PC-9 (cell line): ENCODE measurements around the gene RAB5IF. TPM values are rescaled to one million over a fixed set of nuclear protein-coding genes. Genes with fewer than 3 reads are reported as not detected.

Source experiments
- BruUV-seq: library from RNA; stranded (reverse); fragments of 400-500 nt; replicated peaks from 2 replicates; lab custom pipeline; 2021; lab: Mats Ljungman, UMichigan
- CTCF ChIA-PET: fragments of 300-600 bp; sonication (Branson Sonifier 250); formaldehyde crosslinking; loops from one replicate; lab custom pipeline; 2022; ENCODE audit warnings: antibody characterized with exemption; lab: Charles Lee
- POLR2A ChIA-PET: fragments of 300-600 bp; sonication (Branson Sonifier 250); formaldehyde crosslinking; loops from one replicate; lab custom pipeline; 2022; ENCODE audit warnings: antibody characterized with exemption; ENCODE audit not compliant: unreplicated experiment; lab: Charles Lee
- DNase-seq, 2 experiments: peaks; one replicate each; pipeline versions ENCODE4 v3.0.0 to v3.0.0-alpha.2; 2015 to 2022; ENCODE audit warnings: mixed read lengths in 1 of 2
- H2AFZ ChIP-seq: fragments of 200-600 bp; sonication (generic); 2 replicates; pipeline ENCODE4 v1.8.1; 2017; ENCODE audit warnings: antibody characterized with exemption
- H3F3A ChIP-seq: fragments of 200-600 bp; sonication (generic); 2 replicates; pipeline ENCODE4 v1.8.1; 2017; ENCODE audit warnings: antibody characterized with exemption, mild to moderate bottlenecking, low read depth; ENCODE audit not compliant: insufficient read depth
- H3K27ac ChIP-seq: fragments of 200-600 bp; sonication (generic); 2 replicates; pipeline ENCODE4 v1.6.1; 2016; ENCODE audit warnings: mixed run types
- H3K27me3 ChIP-seq: fragments of 200-600 bp; sonication (generic); 2 replicates; pipeline ENCODE4 v1.6.1; 2016; ENCODE audit warnings: low read depth, mixed run types; ENCODE audit not compliant: insufficient read depth
- H3K36me3 ChIP-seq: fragments of 200-600 bp; sonication (generic); 2 replicates; pipeline ENCODE4 v1.6.1; 2016; ENCODE audit warnings: low read depth, mixed run types
- H3K4me1 ChIP-seq: fragments of 200-600 bp; sonication (generic); replicated peaks from 2 replicates; pipeline ENCODE4 v1.6.1; 2016; ENCODE audit warnings: mixed run types; ENCODE audit not compliant: insufficient read depth
- H3K4me2 ChIP-seq: fragments of 200-600 bp; sonication (generic); 2 replicates; pipeline ENCODE4 v1.6.1; 2017; ENCODE audit warnings: mixed run types
- H3K4me3 ChIP-seq: fragments of 200-600 bp; sonication (generic); 2 replicates; pipeline ENCODE4 v1.6.1; 2016; ENCODE audit warnings: mixed run types
- H3K79me2 ChIP-seq: fragments of 200-600 bp; sonication (generic); 2 replicates; pipeline ENCODE4 v1.6.1; 2017; ENCODE audit warnings: low read depth, mixed run types
- H3K9me2 ChIP-seq: fragments of 200-600 bp; sonication (generic); 2 replicates; pipeline ENCODE4 v1.8.1; 2017; ENCODE audit warnings: mild to moderate bottlenecking; ENCODE audit not compliant: insufficient read depth
- H3K9me3 ChIP-seq: fragments of 200-600 bp; sonication (generic); 2 replicates; pipeline ENCODE4 v1.8.1; 2016; ENCODE audit warnings: low read depth; ENCODE audit not compliant: insufficient read depth
- H4K20me1 ChIP-seq: fragments of 200-600 bp; sonication (generic); 2 replicates; pipeline ENCODE4 v1.8.1; 2017; ENCODE audit not compliant: insufficient read depth
- EZH2 ChIP-seq: fragments of 200-600 bp; sonication (generic); IDR thresholded peaks from 2 replicates; pipeline ENCODE4 v1.8.0; 2017; ENCODE audit warnings: antibody characterized with exemption, low read depth
- intact Hi-C: fragments of 100-400 bp; cut with micrococcal nuclease; formaldehyde crosslinking; loops from one replicate; pipeline ENCODE4 v1.10.0; 2022; ENCODE audit not compliant: unreplicated experiment
- total RNA-seq: library from RNA; stranded (reverse); gene quantifications from 2 replicates; pipeline ENCODE4 v1.2.3, GENCODE V29; 2021
- TF ChIP-seq, protein P1 (sequence below): fragments of 200-600 bp; sonication (generic); conservative IDR thresholded peaks from 2 replicates; pipeline ENCODE4 v1.6.1; 2017; ENCODE audit warnings: mixed run types, antibody characterized with exemption, mild to moderate bottlenecking, moderate library complexity

RAB5IF gene
- total RNA-seq, 1 experiment from 2014 or later = 303 TPM

DNA sequence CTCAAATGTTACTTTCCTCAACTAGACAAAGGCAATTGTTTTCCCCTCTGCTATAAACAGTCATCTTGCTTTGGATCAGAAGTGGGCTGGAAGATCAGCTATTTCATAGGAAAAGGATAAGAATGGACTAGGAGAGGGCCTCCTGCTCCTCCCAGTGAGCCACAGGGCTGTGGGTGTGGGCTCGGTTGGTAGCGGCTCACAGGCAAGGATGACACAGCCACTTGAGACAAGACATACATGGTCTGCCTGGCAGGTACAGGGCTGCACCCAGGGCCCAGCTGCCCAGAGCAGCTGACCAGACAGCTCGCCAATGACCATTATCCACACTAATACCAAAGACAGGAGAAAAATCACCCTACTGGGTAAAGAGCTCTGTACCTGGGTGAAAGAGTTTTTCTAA, 49.4 kb downstream of the RAB5IF start:
- Histone ChIP-seq H3K4me2 (no peak overlapping the region), H3K27me3 (no peaks in the 10 kb centered on the region), H3F3A (no peaks in the 10 kb centered on the region), H4K20me1 (no peaks in the 10 kb centered on the region), H3K9me3 (no peaks in the 10 kb centered on the region), H3K4me1 (no peaks in the 10 kb centered on the region), H2AFZ (no peak overlapping the region), H3K4me3 (no peak overlapping the region), H3K9me2 (no peaks in the 10 kb centered on the region), H3K36me3 (no peaks in the 10 kb centered on the region), H3K27ac (no peak overlapping the region), H3K79me2 (no peaks in the 10 kb centered on the region)
- intact Hi-C loops = no loop called here
- no peak for DNase-seq
- TF ChIP-seq, protein P1, sequence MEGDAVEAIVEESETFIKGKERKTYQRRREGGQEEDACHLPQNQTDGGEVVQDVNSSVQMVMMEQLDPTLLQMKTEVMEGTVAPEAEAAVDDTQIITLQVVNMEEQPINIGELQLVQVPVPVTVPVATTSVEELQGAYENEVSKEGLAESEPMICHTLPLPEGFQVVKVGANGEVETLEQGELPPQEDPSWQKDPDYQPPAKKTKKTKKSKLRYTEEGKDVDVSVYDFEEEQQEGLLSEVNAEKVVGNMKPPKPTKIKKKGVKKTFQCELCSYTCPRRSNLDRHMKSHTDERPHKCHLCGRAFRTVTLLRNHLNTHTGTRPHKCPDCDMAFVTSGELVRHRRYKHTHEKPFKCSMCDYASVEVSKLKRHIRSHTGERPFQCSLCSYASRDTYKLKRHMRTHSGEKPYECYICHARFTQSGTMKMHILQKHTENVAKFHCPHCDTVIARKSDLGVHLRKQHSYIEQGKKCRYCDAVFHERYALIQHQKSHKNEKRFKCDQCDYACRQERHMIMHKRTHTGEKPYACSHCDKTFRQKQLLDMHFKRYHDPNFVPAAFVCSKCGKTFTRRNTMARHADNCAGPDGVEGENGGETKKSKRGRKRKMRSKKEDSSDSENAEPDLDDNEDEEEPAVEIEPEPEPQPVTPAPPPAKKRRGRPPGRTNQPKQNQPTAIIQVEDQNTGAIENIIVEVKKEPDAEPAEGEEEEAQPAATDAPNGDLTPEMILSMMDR = no peak
- no peak for TF ChIP-seq EZH2
- ChIA-PET POLR2A (interaction anchor here (0.6 kb wide), 1 partner anchor 119 kb away, joined by 3 read pairs; no protein-coding TSS in a partner anchor), CTCF (no interaction called here)
- BruUV-seq = no TSS peak

DNA sequence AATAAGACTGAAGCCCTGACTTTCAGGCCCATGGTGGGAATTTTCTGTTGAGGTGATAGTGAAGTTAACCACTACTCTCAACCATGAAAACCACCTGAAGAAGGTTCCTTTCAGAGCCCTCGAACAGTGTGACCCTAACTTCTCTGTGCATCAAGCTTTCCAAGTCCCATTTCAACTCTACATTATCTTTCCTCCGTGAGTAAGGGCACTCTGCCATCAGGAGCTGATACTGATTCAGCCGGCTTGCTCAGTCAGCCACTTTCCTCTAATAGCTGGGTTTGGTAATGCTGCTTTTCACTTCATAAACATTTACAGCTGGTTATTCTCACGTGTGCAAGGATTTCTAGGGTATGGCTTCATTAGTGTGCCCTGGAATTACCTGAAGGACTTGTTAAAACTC, 51.2 kb downstream of the RAB5IF start:
- H3K4me2 ChIP-seq = no peak overlapping the region
- TF ChIP-seq EZH2 = no peak
- H3F3A ChIP-seq = no peaks in the 10 kb centered on the region
- no peaks in the 10 kb centered on the region for H3K79me2 ChIP-seq
- no peak overlapping the region for H3K4me3 ChIP-seq
- H3K9me3 ChIP-seq = no peaks in the 10 kb centered on the region
- no peaks in the 10 kb centered on the region for H3K9me2 ChIP-seq
- H3K4me1 ChIP-seq = no peaks in the 10 kb centered on the region
- H4K20me1 ChIP-seq = no peaks in the 10 kb centered on the region
- no peaks in the 10 kb centered on the region for H3K27me3 ChIP-seq
- no TSS peak for BruUV-seq
- no peak overlapping the region for H3K27ac ChIP-seq
- ChIA-PET POLR2A (no interaction called here), CTCF (no interaction called here)
- no peak overlapping the region for H2AFZ ChIP-seq
- intact Hi-C loops = no loop called here
- H3K36me3 ChIP-seq = no peaks in the 10 kb centered on the region
- DNase-seq = no peak

DNA sequence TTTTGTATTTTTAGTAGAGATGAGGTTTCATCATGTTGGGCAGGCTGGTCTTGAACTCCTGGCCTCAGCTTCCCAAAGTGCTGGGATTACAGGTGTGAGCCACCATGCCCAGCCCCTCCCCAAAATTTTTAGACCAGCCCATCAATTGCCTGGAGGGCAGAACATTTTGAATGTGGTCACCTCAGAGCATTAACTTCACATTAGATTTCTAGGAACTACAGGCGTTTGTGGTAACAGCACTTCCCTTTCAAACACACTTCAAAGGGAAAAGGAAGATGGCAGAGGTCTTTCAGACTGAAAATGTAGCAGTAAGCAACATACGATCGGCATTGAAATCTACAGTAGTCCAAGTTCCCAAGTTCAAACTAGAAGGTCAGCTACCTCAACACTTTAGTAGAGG, 52.7 kb downstream of the RAB5IF start:
- POLR2A ChIA-PET = no interaction called here
- Histone ChIP-seq H3K4me1 (no peaks in the 10 kb centered on the region), H4K20me1 (no peaks in the 10 kb centered on the region), H3K9me2 (no peaks in the 10 kb centered on the region), H3K79me2 (no peaks in the 10 kb centered on the region), H3K9me3 (no peaks in the 10 kb centered on the region), H2AFZ (no peak overlapping the region), H3K4me2 (no peak overlapping the region), H3K36me3 (no peaks in the 10 kb centered on the region), H3F3A (no peaks in the 10 kb centered on the region), H3K27me3 (no peaks in the 10 kb centered on the region), H3K27ac (no peak overlapping the region), H3K4me3 (no peak overlapping the region)
- CTCF ChIA-PET = no interaction called here
- BruUV-seq = no TSS peak
- intact Hi-C loops = no loop called here
- no peak for DNase-seq
- no peak for TF ChIP-seq EZH2
- TF ChIP-seq, protein P1 = no peak

Other genes with a start within 250 kb of the RAB5IF start
- gene MYL9, start 64.3 kb upstream of the RAB5IF start, total RNA-seq = 13.3 and 25.3 TPM in 2 replicates
- gene TGIF2, start 32.2 kb upstream of the RAB5IF start, total RNA-seq = 15.7 and 18.3 TPM in 2 replicates
- gene SLA2, start 40.4 kb downstream of the RAB5IF start, total RNA-seq = not detected in 2 replicates
- 40.7 and 55.6 TPM in 2 replicates for gene NDRG3, start 140.3 kb downstream of the RAB5IF start, total RNA-seq
- gene DSN1, start 168.0 kb downstream of the RAB5IF start, total RNA-seq = 29.2 and 32.4 TPM in 2 replicates